Bronchial epithelial cell (primary cell): ENCODE data around the gene FRA10AC1. TPM values are rescaled to one million over a fixed set of nuclear protein-coding genes. Genes with fewer than 3 reads are reported as not detected.
"Not testable (repeated sequence)": the region's sequence is repeated elsewhere in the genome, so short reads cannot be mapped to it uniquely, and the experiment has no call there.

Source experiments
- DNase-seq: peaks from one replicate; pipeline ENCODE4 v3.0.0-alpha.2; 2010; ENCODE audit warnings: low read depth
- FAIRE-seq: peaks from 2 replicates; lab custom pipeline; 2011; peaks lifted over from hg19 to GRCh38; lab: Jason Lieb, UNC
- H3K27me3 ChIP-seq: 2 replicates; pipeline ENCODE4 v1.5.1; 2011; ENCODE audit warnings: low read length; ENCODE audit not compliant: control insufficient read depth, insufficient read depth
- H3K36me3 ChIP-seq: 2 replicates; pipeline ENCODE4 v1.5.1; 2011; ENCODE audit warnings: low read length; ENCODE audit not compliant: control insufficient read depth, insufficient read depth
- H3K4me3 ChIP-seq: 2 replicates; pipeline ENCODE4 v1.5.1; 2011; ENCODE audit warnings: mild to moderate bottlenecking, low read depth, low read length, control low read depth
- CTCF ChIP-seq: IDR thresholded peaks from 2 replicates; pipeline ENCODE4 v1.5.1; 2011; ENCODE audit warnings: mild to moderate bottlenecking, moderate library complexity, low read length, control low read depth, inconsistent platforms; ENCODE audit not compliant: insufficient read depth, severe bottlenecking
- total RNA-seq: library from RNA; depleted of rRNA; stranded (reverse); fragments of >200 nt; gene quantifications from 2 replicates; pipeline ENCODE4 v1.2.1, GENCODE V29; 2014

FRA10AC1 gene
- total RNA-seq, 1 donor from 2014 or later: 4.7 TPM

DNA sequence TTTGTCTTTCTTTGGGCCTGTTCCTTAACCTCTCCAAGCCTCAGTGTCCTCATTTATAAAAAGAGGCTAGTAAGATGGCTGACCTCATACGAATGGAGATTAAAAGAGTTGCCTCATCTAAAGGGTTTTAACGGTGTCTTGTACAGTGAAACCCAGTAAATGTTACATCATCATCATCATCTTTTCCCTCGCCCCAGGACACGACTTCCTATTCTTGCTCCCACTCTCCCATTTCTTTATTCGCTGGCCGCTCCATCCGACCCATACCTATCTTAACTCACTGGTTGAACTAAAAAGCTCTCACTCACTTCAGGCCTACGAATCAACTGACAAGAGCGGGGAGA lies 554 bp downstream of the FRA10AC1 start:
- Histone ChIP-seq H3K27me3 (no peaks in the 10 kb centered on the region), H3K4me3 (peak overlapping the region; percentile 73), H3K36me3 (peaks cover 2% of the 10 kb centered on the region)
- DNase-seq: peak; percentile 57
- no peak for TF ChIP-seq CTCF
- FAIRE-seq: no peak

- no peak for TF ChIP-seq CTCF
- H3K36me3 ChIP-seq: peaks cover 9% of the 10 kb centered on the region
- no peak overlapping the region for H3K4me3 ChIP-seq
- no peak for DNase-seq
- H3K27me3 ChIP-seq: no peaks in the 10 kb centered on the region
- FAIRE-seq: no peak
Measured at GRCh38 chr10:93697207-93697606, 5.2 kb downstream of the FRA10AC1 start.

GRCh38 chr10:93696582-93696981 lies 5.8 kb downstream of the FRA10AC1 start:
- DNase-seq, FAIRE-seq, H3K4me3 ChIP-seq, H3K36me3 ChIP-seq, H3K27me3 ChIP-seq: not testable (repeated sequence)

- no peak for TF ChIP-seq CTCF
- DNase-seq: no peak
- FAIRE-seq: no peak
Measured at GRCh38 chr10:93695740-93696139, 6.7 kb downstream of the FRA10AC1 start.

DNA sequence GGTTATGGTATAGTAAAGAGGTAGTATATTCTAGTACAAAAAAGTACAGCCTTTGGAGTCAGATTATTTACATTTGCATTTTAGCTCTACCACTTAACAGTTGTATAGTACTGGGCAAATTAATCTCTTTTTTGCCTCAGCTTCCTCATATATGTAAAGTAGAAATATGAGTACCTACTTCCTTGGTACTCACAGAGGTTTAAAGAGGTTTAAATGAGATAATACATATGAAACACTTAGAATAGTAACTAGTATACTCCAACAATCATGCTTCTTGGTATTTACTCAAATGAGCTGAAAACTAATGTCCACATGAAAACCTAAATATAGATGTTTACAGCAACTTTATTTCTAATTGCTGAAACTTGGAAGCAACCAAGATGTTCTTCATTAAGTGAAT lies 14.7 kb downstream of the FRA10AC1 start:
- peaks cover 5% of the 10 kb centered on the region for H3K36me3 ChIP-seq
- DNase-seq: no peak
- TF ChIP-seq CTCF: no peak
- H3K4me3 ChIP-seq: no peak overlapping the region
- H3K27me3 ChIP-seq: no peaks in the 10 kb centered on the region
- FAIRE-seq: no peak

More at GRCh38 chr10:93695740-93696139, 6.7 kb downstream of the FRA10AC1 start:
- peaks cover 9% of the 10 kb centered on the region for H3K36me3 ChIP-seq
- H3K27me3 ChIP-seq: no peaks in the 10 kb centered on the region
- no peak overlapping the region for H3K4me3 ChIP-seq

DNA sequence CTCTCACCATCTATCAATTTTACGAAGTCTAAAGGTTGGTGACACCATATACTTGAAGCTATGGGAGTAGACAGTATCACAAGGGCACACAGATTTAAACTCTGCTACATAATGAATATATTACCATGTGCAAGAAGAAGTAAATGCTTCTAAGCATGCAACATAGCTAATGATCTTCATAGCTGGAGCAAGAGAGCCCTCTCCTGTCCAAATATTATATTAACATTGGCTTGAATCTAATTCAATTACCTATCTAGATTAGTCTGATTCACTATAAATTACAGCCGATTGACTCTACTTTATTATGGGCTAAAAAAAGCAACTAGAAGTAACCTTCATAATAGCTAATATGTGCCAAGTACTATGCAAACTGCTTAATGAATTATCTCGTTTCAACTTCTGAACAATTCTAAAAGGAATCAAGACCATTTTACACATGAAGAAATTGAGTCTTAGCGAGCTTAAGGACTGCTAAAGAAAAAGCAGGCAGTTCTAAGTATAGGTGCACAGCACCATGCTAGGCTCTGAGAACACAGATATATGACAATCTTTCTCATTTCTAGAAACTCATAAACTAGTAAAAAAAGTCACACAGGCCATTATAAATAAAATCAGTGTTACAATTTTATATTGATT lies 21.9 kb downstream of the FRA10AC1 start:
- FAIRE-seq (no peak), DNase-seq (peak; percentile 57)
- H3K27me3 ChIP-seq: no peaks in the 10 kb centered on the region
- H3K36me3 ChIP-seq: peaks cover 5% of the 10 kb centered on the region
- peak; percentile 23 for TF ChIP-seq CTCF
- no peak overlapping the region for H3K4me3 ChIP-seq
